GM12892 (cell line): ENCODE results near the gene PTPRN2.

ENCODE experiments used
- POLR2A ChIP-seq: IDR thresholded peaks from 2 replicates; pipeline ENCODE4 v1.6.1; 2011; ENCODE audit warnings: low read depth, low read length, control low read depth
- POLR2AphosphoS5 ChIP-seq: IDR thresholded peaks from 2 replicates; pipeline ENCODE4 v1.6.1; 2011; ENCODE audit warnings: low read depth, low read length, control low read depth

- TF ChIP-seq POLR2AphosphoS5, result no peak
- TF ChIP-seq POLR2A, result no peak
These were observed 1022.4 kb downstream of the PTPRN2 start for GRCh38 chr7:157565201-157565626.
